ENCODE data around the gene CR1L. TPM values are rescaled to one million over a fixed set of nuclear protein-coding genes. Genes with fewer than 3 reads are reported as not detected.

CR1L gene
- total RNA-seq (under 0.01 TPM in 1 of 2 replicates, not detected in the other), polyA plus RNA-seq (not detected in 2 replicates), polyA minus RNA-seq (ENCODE audit: low replicate concordance) (not detected in 2 replicates)
- polyA plus RNA-seq (2012), result not detected in 2 replicates

DNA sequence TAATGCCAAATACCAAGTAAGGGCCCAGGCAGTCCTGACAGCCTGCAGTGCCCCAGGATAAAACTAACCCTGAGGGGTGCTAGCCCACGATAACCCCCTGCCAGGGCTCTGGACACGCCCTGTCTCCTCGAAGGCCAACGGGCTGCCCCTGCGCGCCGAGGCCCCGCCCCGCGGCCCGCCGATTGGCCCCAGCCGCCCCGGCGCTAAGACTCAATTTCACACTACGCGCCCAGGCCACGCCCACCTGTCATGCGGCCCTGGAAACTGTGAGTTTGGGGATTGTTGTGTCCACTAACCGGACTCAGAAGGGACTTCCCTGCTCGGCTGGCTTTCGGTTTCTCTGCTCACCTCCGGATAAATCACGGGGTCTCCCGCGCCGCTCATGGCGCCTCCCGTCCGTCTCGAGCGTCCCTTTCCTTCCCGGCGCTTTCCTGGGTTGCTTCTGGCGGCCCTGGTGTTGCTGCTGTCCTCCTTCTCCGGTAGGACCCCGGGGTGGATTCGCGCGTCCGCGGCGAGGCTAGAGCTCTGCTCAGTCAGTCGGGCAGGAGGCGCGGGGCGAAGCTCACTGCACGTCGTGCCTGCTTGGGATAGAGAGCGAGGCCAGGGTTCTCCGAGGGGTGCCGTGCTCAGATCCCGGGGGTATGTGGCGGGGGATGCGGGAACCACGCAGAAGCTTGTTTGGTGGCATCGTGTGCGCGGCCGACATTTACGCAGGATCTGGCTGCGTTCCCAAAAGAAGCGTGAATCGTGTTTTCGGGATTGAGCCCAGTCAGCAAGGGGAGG, at the start of gene CR1L:
CR1L (plus strand) TSS at position 282 of the 783 bp plus-strand sequence; CDS start at position 383, 101 bp downstream.
- H3K27ac ChIP-seq (ENCODE audit: insufficient read depth, low read length), result no peak within 1 kb of the TSS
- H3K9me3 ChIP-seq (ENCODE audit: control insufficient read depth, insufficient read depth, low read depth, low read length), result no peaks in the 10 kb centered on the region
- H3K79me2 ChIP-seq (ENCODE audit: control insufficient read depth, insufficient read depth, low read length), result no peaks in the 10 kb centered on the region
- peak within 1 kb of the TSS; percentile 63 to 72 (median 70) for H3K4me3 ChIP-seq (replicated peaks in 1 of 4; ENCODE audit: control extremely low read depth in 1 of 4, insufficient read depth in 1 of 4, low read depth in 3 of 4, low read length in 4 of 4)
- TF ChIP-seq EZH2 (IDR thresholded peaks at IDR 0.05; ENCODE audit: low read length, missing control alignments), result no peak
- TF ChIP-seq, protein P1, sequence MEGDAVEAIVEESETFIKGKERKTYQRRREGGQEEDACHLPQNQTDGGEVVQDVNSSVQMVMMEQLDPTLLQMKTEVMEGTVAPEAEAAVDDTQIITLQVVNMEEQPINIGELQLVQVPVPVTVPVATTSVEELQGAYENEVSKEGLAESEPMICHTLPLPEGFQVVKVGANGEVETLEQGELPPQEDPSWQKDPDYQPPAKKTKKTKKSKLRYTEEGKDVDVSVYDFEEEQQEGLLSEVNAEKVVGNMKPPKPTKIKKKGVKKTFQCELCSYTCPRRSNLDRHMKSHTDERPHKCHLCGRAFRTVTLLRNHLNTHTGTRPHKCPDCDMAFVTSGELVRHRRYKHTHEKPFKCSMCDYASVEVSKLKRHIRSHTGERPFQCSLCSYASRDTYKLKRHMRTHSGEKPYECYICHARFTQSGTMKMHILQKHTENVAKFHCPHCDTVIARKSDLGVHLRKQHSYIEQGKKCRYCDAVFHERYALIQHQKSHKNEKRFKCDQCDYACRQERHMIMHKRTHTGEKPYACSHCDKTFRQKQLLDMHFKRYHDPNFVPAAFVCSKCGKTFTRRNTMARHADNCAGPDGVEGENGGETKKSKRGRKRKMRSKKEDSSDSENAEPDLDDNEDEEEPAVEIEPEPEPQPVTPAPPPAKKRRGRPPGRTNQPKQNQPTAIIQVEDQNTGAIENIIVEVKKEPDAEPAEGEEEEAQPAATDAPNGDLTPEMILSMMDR (conservative IDR thresholded peaks at IDR 0.05 in 1 of 2, IDR thresholded peaks at IDR 0.05 in 1 of 2; ENCODE audit: low read depth in 1 of 2, low read length in 2 of 2), result no peak
- peak within 1 kb of the TSS; percentile 99 for H3K4me2 ChIP-seq (ENCODE audit: extremely low read depth, insufficient read depth, low read length)
- H2AFZ ChIP-seq (ENCODE audit: low read length), result peak within 1 kb of the TSS; percentile 84
- H3K4me1 ChIP-seq (ENCODE audit: control insufficient read depth, extremely low read depth, insufficient read depth, low read length), result no peaks in the 10 kb centered on the region
- peak; percentile 36 to 54 for DNase-seq (ENCODE audit: low read depth in 2 of 2)
- H3K36me3 ChIP-seq (ENCODE audit: control insufficient read depth, insufficient read depth, low read length), result no peaks in the 10 kb centered on the region
- no peak within 1 kb of the TSS for H3K9ac ChIP-seq (ENCODE audit: insufficient read depth, low read length)
- peaks cover 6% of the 10 kb centered on the region for H3K27me3 ChIP-seq (ENCODE audit: control insufficient read depth, insufficient read depth, low read length)
- no peaks in the 10 kb centered on the region for H4K20me1 ChIP-seq (ENCODE audit: control insufficient read depth, extremely low read depth, insufficient read depth, low read length)

DNA sequence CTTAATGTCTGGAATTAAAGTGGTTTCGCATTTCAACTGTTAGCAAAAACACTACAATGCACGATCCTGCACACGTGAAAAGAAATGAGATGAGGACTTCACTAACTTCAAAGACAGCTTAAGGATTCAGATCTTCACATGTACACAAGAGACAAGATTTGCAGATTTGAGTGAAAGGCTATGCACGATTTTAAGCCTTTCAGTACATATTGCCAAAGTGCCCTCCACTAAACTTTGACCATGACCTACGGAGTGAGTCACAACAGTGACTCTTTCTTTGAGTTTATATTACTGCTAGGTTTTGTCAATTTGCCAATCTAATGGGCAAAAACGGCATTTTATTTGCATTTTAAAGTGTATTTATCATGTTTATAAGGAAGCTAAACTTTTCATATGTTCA, 41.2 kb upstream of the CR1L start:
- Histone ChIP-seq H3K9ac (ENCODE audit: insufficient read depth, low read length) (no peak overlapping the region), H3K9me3 (ENCODE audit: control insufficient read depth, insufficient read depth, low read depth, low read length) (no peaks in the 10 kb centered on the region), H3K4me2 (ENCODE audit: extremely low read depth, insufficient read depth, low read length) (peak overlapping the region; percentile 4), H3K4me3 (replicated peaks in 1 of 4; ENCODE audit: control extremely low read depth in 1 of 4, insufficient read depth in 1 of 4, low read depth in 3 of 4, low read length in 4 of 4) (no peak overlapping the region), H2AFZ (ENCODE audit: low read length) (no peak overlapping the region), H3K79me2 (ENCODE audit: control insufficient read depth, insufficient read depth, low read length) (no peaks in the 10 kb centered on the region), H3K36me3 (ENCODE audit: control insufficient read depth, insufficient read depth, low read length) (no peaks in the 10 kb centered on the region), H3K4me1 (ENCODE audit: control insufficient read depth, extremely low read depth, insufficient read depth, low read length) (no peaks in the 10 kb centered on the region), H4K20me1 (ENCODE audit: control insufficient read depth, extremely low read depth, insufficient read depth, low read length) (no peaks in the 10 kb centered on the region), H3K27ac (ENCODE audit: insufficient read depth, low read length) (no peak overlapping the region), H3K27me3 (ENCODE audit: control insufficient read depth, insufficient read depth, low read length) (no peaks in the 10 kb centered on the region)
- peak; percentile 24 to 88 for DNase-seq (ENCODE audit: low read depth in 2 of 2)
- TF ChIP-seq, protein P1 (conservative IDR thresholded peaks at IDR 0.05 in 1 of 2, IDR thresholded peaks at IDR 0.05 in 1 of 2; ENCODE audit: low read depth in 1 of 2, low read length in 2 of 2), result no peak
- TF ChIP-seq EZH2 (IDR thresholded peaks at IDR 0.05; ENCODE audit: low read length, missing control alignments), result no peak

DNA sequence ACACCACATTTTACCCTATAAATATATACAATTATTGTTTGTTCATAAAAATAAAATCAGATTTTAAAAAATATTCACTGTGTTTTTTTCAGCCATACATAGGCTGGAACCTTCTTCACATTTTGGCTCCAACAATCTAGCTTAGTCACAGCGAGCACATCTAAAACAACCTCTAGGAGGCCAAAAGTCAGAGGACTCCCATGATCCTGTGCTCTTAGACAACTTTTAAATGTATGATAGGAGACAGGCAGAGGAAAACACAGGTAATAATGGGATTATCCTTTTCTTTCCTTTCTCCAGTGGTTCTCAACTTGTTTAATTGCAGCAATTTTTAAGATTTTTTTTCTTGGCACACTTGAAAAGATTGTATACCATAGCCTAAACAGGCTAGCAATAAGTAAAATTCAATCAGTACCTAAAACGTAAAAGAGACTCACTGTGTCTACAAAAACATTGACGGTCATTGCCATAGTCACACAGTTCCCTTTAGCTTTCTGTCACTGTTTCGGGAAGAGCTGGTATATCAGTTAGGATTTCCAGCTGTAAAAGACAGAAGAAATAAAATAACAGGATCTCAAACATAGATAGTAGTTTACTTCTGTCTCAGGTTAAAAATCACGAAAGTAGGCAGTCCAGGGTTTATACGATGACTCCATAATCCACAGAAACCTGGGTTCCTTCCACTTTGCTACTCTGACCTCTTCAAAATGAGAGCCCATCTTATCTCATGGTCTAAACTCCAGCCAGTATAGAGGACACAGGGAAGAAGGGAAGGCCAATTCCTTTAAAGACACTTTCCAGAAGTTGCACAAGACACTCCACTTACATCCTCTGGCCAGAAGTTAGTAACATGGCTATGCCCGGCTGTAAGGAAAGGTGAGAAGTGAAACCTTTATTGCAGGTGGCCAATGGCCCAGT, 39.2 kb upstream of the CR1L start:
- Histone ChIP-seq H3K79me2 (ENCODE audit: control insufficient read depth, insufficient read depth, low read length) (no peaks in the 10 kb centered on the region), H3K4me3 (replicated peaks in 1 of 4; ENCODE audit: control extremely low read depth in 1 of 4, insufficient read depth in 1 of 4, low read depth in 3 of 4, low read length in 4 of 4) (no peak overlapping the region), H3K4me2 (ENCODE audit: extremely low read depth, insufficient read depth, low read length) (no peak overlapping the region), H3K27ac (ENCODE audit: insufficient read depth, low read length) (no peak overlapping the region), H2AFZ (ENCODE audit: low read length) (no peak overlapping the region), H3K36me3 (ENCODE audit: control insufficient read depth, insufficient read depth, low read length) (no peaks in the 10 kb centered on the region), H3K4me1 (ENCODE audit: control insufficient read depth, extremely low read depth, insufficient read depth, low read length) (no peaks in the 10 kb centered on the region), H4K20me1 (ENCODE audit: control insufficient read depth, extremely low read depth, insufficient read depth, low read length) (no peaks in the 10 kb centered on the region), H3K27me3 (ENCODE audit: control insufficient read depth, insufficient read depth, low read length) (no peaks in the 10 kb centered on the region), H3K9me3 (ENCODE audit: control insufficient read depth, insufficient read depth, low read depth, low read length) (no peaks in the 10 kb centered on the region), H3K9ac (ENCODE audit: insufficient read depth, low read length) (no peak overlapping the region)
- DNase-seq (ENCODE audit: low read depth in 2 of 2), result peak in 1 of 2 donors; percentile 39
- TF ChIP-seq, protein P1 (conservative IDR thresholded peaks at IDR 0.05 in 1 of 2, IDR thresholded peaks at IDR 0.05 in 1 of 2; ENCODE audit: low read depth in 1 of 2, low read length in 2 of 2), result no peak
- no peak for TF ChIP-seq EZH2 (IDR thresholded peaks at IDR 0.05; ENCODE audit: low read length, missing control alignments)
